Sciatic nerve (tissue), 2 donors: ENCODE data around the gene ELMO1. TPM values are rescaled to one million over a fixed set of nuclear protein-coding genes. Genes with fewer than 3 reads are reported as not detected.

Source experiments
- ATAC-seq: fragments of 200-7000 bp; cut with Tn5 transposase; one replicate; pipeline ENCODE4 v1.9.1; 2020; ENCODE audit warnings: mild to moderate bottlenecking, moderate library complexity
- DNase-seq: peaks from one replicate; pipeline ENCODE4 v3.0.0-alpha.2; 2020; ENCODE audit warnings: low spot score
- intact Hi-C: fragments of 100-400 bp; cut with DNase I; formaldehyde crosslinking; loops from one replicate; pipeline ENCODE4 v1.14.2; 2022
- total RNA-seq: library from RNA; stranded (reverse); fragmentation: NEBNext Ultra II Directional; extraction: Animal tissue kit (Norgen Biotek cat#: 25700); gene quantifications from one replicate; pipeline ENCODE4 v1.2.1, GENCODE V29; 2021
- donor health status: DM: no; HTN: no; CAD: no.
- donor health status: DM: no; HTN: no; CAD: no.

ELMO1 gene
- total RNA-seq, 1 donor from 2014 or later: 151 TPM

- DNase-seq (no peak), ATAC-seq (no peak)
- intact Hi-C loops: no loop called here
These were observed 567.3 kb downstream of the ELMO1 start for GRCh38 chr7:36881233-36881874.

GRCh38 chr7:36880108-36880507, 568.6 kb downstream of the ELMO1 start:
- ATAC-seq (no peak), DNase-seq (no peak)
- intact Hi-C loops: no loop called here

DNA sequence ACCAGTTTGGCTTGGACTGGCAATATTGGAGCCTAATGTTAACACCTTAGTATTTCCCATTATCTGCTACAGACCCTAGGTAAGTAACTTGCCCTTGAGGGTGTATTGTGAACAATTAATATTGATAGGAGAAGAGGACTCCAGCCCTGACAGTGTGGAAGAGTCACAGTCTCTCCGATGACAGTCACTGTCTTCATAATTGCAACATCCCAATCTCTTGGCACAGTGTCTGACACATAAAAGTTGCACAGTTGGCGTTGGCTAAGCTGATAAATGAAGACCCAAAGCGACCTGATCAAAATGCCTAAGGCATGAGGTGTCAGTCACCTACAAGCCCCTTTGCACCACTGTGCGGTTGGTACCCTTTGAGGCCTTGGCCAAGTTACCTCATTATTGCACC, 569.6 kb downstream of the ELMO1 start:
- no peak for DNase-seq
- intact Hi-C loops: no loop called here

GRCh38 chr7:36878288-36878687, 570.4 kb downstream of the ELMO1 start:
- ATAC-seq (no peak), DNase-seq (no peak)
- intact Hi-C loops: no loop called here

More for the DNA sequence above, 569.6 kb downstream of the ELMO1 start:
- ATAC-seq: no peak

DNA sequence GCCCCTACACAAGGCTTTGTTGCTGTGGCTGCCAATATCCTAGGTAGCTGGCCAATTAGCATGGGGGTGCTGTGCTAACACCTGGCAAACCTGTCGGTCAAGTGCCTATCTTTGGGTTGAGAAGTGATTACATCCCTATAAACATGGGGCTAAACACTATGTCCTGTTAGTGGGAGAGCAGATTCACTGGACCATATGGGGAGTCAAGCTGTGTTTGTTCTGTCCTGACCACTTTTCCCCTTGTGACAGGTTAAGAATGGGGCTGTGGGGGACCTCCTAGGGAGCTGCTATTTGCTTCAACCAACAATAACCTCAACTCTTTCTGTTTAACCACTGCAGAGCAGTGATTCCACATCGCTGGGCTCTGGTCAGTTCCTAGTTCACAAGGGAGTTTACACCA, 572.9 kb downstream of the ELMO1 start:
- ATAC-seq (peak; percentile 48), DNase-seq (no peak)
- intact Hi-C loops: no loop called here

GRCh38 chr7:36874041-36874440, 574.6 kb downstream of the ELMO1 start:
- no peak for DNase-seq
- intact Hi-C loops: no loop called here
- ATAC-seq: no peak

GRCh38 chr7:36871863-36872262, 576.8 kb downstream of the ELMO1 start:
- DNase-seq (no peak), ATAC-seq (no peak)
- intact Hi-C loops: no loop called here

DNA sequence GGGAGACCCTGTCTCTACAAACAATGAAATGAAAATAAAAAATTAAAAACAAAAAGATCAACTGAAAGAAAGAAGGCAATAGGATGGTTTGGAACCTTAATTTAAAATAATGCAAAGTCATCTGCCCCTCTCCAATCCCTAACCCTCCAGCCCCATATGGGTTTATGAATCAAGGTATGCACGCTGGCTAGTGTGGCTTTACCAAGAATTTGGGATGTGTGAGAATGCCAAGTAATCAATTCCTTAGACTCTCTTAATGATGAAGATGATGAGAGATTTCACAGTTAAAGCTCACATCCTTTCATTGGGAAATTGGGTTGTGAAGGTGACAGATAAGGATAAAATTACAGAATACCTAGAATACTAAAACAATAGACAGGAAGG, 577.3 kb downstream of the ELMO1 start:
- ATAC-seq: no peak
- DNase-seq: no peak
- intact Hi-C loops: no loop called here

DNA sequence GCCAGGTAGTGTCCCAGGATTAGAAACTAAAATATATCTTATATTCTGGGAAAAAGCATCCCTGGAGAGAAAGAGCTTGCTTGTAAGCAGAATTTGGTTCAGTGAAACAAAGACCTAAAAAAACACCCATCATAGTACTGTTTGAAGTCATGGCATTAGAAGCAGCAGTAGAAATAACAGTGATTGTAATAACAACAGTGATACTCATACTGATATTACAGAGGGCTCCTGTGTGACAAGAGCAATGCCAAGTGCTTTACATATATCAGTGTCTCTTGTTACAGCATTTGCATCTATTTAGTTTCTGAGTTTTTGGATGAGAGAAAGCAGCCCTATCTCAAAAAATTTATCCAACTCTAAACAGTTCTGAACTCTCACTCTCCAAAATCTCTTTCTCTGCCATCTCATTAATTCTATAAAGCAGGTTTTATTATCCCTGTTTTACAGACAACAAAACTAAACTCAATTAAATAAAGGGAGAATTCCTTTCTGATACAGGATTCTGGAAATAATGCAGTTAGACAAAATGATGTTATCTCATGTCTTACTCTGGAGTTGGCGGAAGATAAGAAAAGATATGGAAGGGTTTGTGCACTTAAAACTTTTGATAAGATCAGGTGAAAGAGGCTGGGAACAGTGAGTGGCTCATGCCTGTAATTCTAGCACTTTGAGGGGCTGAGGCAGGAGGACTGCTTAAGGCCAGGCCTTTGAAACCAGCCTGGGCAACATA, 577.9 kb downstream of the ELMO1 start:
- ATAC-seq (no peak), DNase-seq (no peak)
- intact Hi-C loops: no loop called here

- DNase-seq (no peak), ATAC-seq (no peak)
These were observed 579.8 kb downstream of the ELMO1 start for GRCh38 chr7:36868727-36869411.

GRCh38 chr7:36865019-36865418, 583.6 kb downstream of the ELMO1 start:
- DNase-seq (no peak), ATAC-seq (no peak)
- intact Hi-C loops: no loop called here

More at GRCh38 chr7:36868727-36869411, 579.8 kb downstream of the ELMO1 start:
- intact Hi-C loops: no loop called here

DNA sequence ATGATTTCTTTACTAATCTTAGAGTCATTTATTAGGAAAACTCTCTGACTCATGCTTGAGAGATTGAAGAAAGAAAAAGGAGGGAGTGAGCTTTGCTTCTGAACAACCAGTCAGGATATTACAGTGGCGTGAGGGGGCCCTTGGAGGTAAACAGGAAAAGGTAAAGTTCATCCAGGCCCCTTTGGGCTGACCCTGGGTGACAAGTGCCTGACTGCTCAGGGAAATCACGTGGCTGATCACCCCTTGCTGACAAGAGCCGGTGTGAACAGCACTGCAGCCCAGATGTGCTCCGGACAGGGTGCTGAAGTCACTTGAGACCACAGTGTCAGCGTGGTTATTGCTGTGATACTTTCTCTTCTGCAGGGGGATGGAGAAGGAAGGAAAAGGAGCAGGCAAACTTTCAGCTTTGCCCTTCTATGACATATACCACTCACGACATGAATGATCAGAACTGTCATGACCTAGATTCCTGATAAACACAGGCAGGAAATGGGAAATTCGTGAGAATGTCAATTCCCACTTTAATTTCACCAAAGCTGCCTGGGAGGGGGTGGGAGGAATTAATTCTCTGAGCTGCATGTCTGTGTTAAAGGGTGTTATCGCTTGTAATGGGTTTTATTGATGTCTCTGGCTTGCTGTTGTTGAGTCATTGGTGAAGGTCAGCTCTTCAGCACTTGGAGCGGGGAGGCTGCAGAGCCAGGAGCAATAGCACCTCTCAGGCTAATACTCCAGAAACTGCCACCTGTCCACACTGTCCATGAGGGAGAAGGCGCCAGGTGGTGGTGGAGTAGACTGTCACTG, 584.6 kb downstream of the ELMO1 start:
- ATAC-seq (peak; percentile 50), DNase-seq (no peak)
- intact Hi-C loops: no loop called here

DNA sequence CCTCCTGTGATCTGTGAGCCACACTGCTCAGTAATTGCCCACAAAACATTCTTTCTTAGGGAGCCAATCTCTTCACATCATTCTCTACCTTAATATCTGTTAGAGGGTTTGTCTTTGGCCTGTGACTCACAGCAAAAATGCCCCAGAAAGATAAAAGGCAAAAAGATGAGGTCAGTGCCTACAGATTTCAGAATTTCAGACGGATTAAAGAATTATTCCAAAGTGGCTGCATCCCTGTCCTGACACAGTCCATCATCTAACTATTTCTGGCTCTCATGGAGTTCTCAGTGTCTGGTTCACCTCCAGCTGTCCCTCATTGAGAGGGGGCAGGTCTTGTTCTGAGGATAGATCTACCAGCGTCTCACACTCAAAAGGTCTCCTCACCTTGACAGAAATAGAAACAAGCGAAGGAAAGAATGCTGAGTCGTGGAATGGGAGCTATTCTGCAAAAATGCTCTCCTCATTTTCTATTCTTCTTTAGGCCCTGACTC, 585.8 kb downstream of the ELMO1 start:
- DNase-seq (no peak), ATAC-seq (no peak)
- intact Hi-C loops: no loop called here

- intact Hi-C loops: no loop called here
- no peak for ATAC-seq
- no peak for DNase-seq
These were observed 587.0 kb downstream of the ELMO1 start for GRCh38 chr7:36861656-36862055.

GRCh38 chr7:36860681-36861080, 588.0 kb downstream of the ELMO1 start:
- DNase-seq (no peak), ATAC-seq (peak; percentile 78)
- intact Hi-C loops: no loop called here

GRCh38 chr7:36855330-36855729, 593.3 kb downstream of the ELMO1 start:
- ATAC-seq: no peak
- intact Hi-C loops: no loop called here
- DNase-seq: no peak

- intact Hi-C loops: no loop called here
- DNase-seq (no peak), ATAC-seq (no peak)
These were observed 594.0 kb downstream of the ELMO1 start for GRCh38 chr7:36854652-36855051.

DNA sequence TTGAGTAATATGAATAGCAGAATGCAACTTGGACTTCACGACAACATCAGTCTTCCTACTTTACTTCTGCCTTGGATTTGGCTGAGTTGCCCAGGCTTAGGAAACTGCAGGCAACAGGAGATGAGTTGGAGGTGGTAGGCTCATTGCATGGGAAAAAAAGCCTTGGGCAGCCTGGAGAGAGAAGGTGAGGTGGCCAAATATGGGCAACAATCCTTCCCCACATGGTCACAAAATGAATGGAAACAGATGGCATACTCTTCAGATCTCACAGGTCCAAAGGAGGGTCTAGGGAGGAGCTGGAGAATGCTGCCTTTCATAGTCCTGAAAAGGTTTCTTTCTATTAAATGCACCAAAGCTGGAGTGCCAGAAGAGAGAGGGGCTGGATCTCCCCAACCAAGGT, 595.7 kb downstream of the ELMO1 start:
- no peak for ATAC-seq
- intact Hi-C loops: no loop called here
- DNase-seq: no peak

DNA sequence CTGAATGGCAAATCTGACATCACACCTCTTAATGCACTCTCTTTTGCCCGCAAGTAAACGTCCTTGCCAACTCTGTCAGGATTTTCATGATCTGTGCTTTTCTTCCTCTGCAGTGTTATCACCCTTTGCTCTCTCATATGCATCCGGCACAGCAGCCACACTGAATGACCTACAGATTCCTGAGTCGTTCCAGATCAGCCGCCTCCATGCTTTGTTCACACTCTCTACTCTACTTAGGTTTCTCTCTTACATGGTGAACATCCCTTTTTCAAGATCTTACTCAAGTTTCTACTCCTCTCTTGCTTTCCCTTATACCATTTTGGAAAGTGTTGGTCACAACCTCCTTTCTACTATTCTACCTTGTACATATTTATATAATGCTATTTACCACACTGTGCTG, 596.6 kb downstream of the ELMO1 start:
- DNase-seq (no peak), ATAC-seq (no peak)
- intact Hi-C loops: no loop called here
